ENCODE measurements around the gene DOLPP1. TPM values are rescaled to one million over a fixed set of nuclear protein-coding genes. Genes with fewer than 3 reads are reported as not detected.

The DOLPP1 gene
- total and polyA plus RNA-seq, 2 of the 8 experiments (the other 6 are each of a cell fraction or from before 2014, with no cell fraction given): 36.0 to 45.3 TPM

GRCh38 chr9:129068990-129069861 is 11.7 kb upstream of the DOLPP1 start:
- Histone ChIP-seq H3K79me1 (ENCODE audit: low read depth, low read length) (no peaks in the 10 kb centered on the region), H3K4me3 (ENCODE audit: extremely low read depth in 1 of 4, insufficient read depth in 2 of 4, low read depth in 3 of 4, low read length in 4 of 4) (no peak overlapping the region), H3K23ac (ENCODE audit: insufficient read length) (no peak overlapping the region), H3K27ac (ENCODE audit: low read depth, low read length) (no peak overlapping the region), H4K8ac (ENCODE audit: extremely low read depth, insufficient read depth, low read length) (no peak overlapping the region; the same call in 1 of the 2 replicates), H3K27me3 (replicated peaks in 1 of 4; ENCODE audit: control insufficient read depth in 3 of 4, extremely low read depth in 1 of 4, insufficient read depth in 3 of 4, low read length in 3 of 4) (no peaks in the 10 kb centered on the region), H2AK5ac (ENCODE audit: low read depth, low read length) (0 out of 2 replicates have a peak overlapping the region, but pooled peaks have one; percentile 13), H4K5ac (ENCODE audit: insufficient read length, low read depth, low read length) (no peak overlapping the region), H4K20me1 (replicated peaks in 1 of 2; ENCODE audit: control insufficient read depth in 1 of 2, insufficient read depth in 2 of 2, low read length in 2 of 2) (peaks cover 1 to 3% of the 10 kb centered on the region in 2 experiments), H3K9ac (replicated peaks in 1 of 4; ENCODE audit: extremely low read depth in 1 of 4, low read depth in 3 of 4, low read length in 3 of 4) (no peak overlapping the region), H2BK120ac (replicated peaks; ENCODE audit: low read depth, low read length) (no peak overlapping the region), H3K23me2 (ENCODE audit: low read depth, low read length) (no peaks in the 10 kb centered on the region), H2BK5ac (ENCODE audit: low read depth, low read length) (peak overlapping the region; percentile 16; the same call in 1 of the 2 replicates), H3K4me1 (replicated peaks in 1 of 4; ENCODE audit: control insufficient read depth in 3 of 4, insufficient read depth in 4 of 4, low read length in 3 of 4) (peaks cover 6 to 19% (median 17%) of the 10 kb centered on the region in 4 experiments), H3K36me3 (ENCODE audit: control insufficient read depth in 2 of 4, insufficient read depth in 4 of 4, low read length in 3 of 4) (peaks cover 0 to 26% (median 15%) of the 10 kb centered on the region in 4 experiments; a peak in 6 of 8 replicates), H3K79me2 (ENCODE audit: control insufficient read depth in 1 of 2, insufficient read depth in 2 of 2, low read length in 2 of 2) (no peaks in the 10 kb centered on the region), H3K14ac (ENCODE audit: insufficient read length) (no peak overlapping the region), H3K4me2 (ENCODE audit: insufficient read depth in 1 of 2, low read depth in 2 of 2, low read length in 2 of 2) (no peak overlapping the region), H3K9me3 (ENCODE audit: insufficient read depth in 2 of 2, low read depth in 1 of 2, low read length in 1 of 2) (no peaks in the 10 kb centered on the region), H2AFZ (ENCODE audit: low read length) (no peak overlapping the region), H2BK20ac (ENCODE audit: low read length) (no peak overlapping the region), H3K56ac (replicated peaks; ENCODE audit: insufficient read length, low read depth, low read length) (no peak overlapping the region), H3K4ac (replicated peaks; ENCODE audit: insufficient read length, low read depth, low read length) (no peak overlapping the region), H3K18ac (ENCODE audit: extremely low read depth, low read length) (no peak overlapping the region), H4K91ac (replicated peaks; ENCODE audit: insufficient read length, low read length) (no peak overlapping the region), H2BK12ac (ENCODE audit: low read depth, low read length) (no peak overlapping the region), H2BK15ac (ENCODE audit: low read length) (no peak overlapping the region)
- TF ChIP-seq SIX5 (IDR thresholded peaks at IDR 0.05; ENCODE audit: low read depth, low read length) (no peak), SP1 (IDR thresholded peaks at IDR 0.05; ENCODE audit: low read depth, low read length) (no peak), NRF1 (IDR thresholded peaks at IDR 0.05; ENCODE audit: low read depth, low read length) (no peak), ASH2L (IDR thresholded peaks at IDR 0.05; ENCODE audit: low read length) (no peak), E2F6 (IDR thresholded peaks at IDR 0.05) (no peak), FOSL1 (IDR thresholded peaks at IDR 0.05; ENCODE audit: insufficient read depth, low read depth, low read length) (no peak), TCF12 (IDR thresholded peaks at IDR 0.05; ENCODE audit: low read depth, low read length) (no peak), MAX (IDR thresholded peaks at IDR 0.05) (no peak), GTF2F1 (IDR thresholded peaks at IDR 0.05; ENCODE audit: borderline replicate concordance, low read depth, low read length) (no peak), RBBP5 (IDR thresholded peaks at IDR 0.05; ENCODE audit: borderline replicate concordance, low read depth, low read length) (no peak), TEAD4 (IDR thresholded peaks at IDR 0.05; ENCODE audit: low read depth, low read length) (no peak)
- ChIA-PET CTCF (ENCODE audit: partially characterized antibody) (interaction anchor here (1.2 kb wide), 1 partner anchor 28 kb away, joined by 3 read pairs; no protein-coding TSS in a partner anchor), POLR2A (ENCODE audit: partially characterized antibody) (interaction anchor here (0.6 to 1.0 kb wide), 2 partner anchors 19 to 62 kb away, joined by 3 to 4 read pairs; no protein-coding TSS in a partner anchor)
- no peak for DNase-seq (ENCODE audit: low read depth in 1 of 2, low spot score in 2 of 2)
- 88% methylated on average over 27 of the region's 31 CpGs; no CpG with 5 or more reads in 1 of the 2 experiments for WGBS, 2 experiments (ENCODE audit: extremely low coverage in 1 of 2, insufficient coverage in 1 of 2, insufficient read length in 1 of 2, insufficient replicate concordance in 2 of 2, low coverage in 1 of 2, low lambda C conversion rate in 2 of 2, missing lambda C conversion rate in 1 of 2)
- no peak for FAIRE-seq

Data from H1 (cell line).